ENCODE measurements around the gene ZBTB16. TPM values are rescaled to one million over a fixed set of nuclear protein-coding genes. Genes with fewer than 3 reads are reported as not detected.

ZBTB16 gene
- polyA plus RNA-seq, 1 donor from 2014 or later, result 0.45 TPM

DNA sequence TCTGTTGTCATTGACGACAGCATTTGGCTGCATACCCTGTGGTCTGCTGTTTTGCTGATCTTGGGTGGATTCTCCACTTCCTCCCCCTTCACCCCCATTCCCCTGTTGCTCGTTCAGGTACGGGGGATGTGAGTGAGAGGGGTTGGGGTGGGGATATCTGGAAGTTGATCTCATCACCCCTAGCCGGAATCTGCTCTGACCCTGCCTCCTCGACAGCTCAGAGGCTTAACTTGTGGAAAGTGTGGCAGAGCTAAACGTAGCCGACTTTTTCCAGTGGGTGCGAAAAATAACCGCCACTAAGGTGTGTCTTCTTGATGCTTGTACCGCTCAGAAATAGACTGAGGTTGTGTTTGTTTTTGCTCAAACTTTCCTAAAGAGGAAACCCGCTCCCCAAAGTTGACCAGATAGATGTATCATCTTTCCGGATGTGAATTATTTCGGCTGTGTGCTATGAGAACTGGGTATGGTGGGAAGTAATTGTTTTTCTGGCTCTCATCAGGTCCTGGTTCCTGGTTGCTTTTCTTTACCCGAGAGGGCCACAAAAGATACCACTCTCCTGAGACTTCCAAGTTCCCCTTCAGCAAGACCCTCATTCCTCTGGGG, 6.6 kb downstream of the ZBTB16 start:
- H3K9me3 ChIP-seq (ENCODE audit: low read length), result no peaks in the 10 kb centered on the region
- no peak overlapping the region for H3K4me3 ChIP-seq (ENCODE audit: low read length)
- no peaks in the 10 kb centered on the region for H3F3A ChIP-seq (ENCODE audit: insufficient read depth, low read length, poor library complexity, severe bottlenecking)
- H3K9me2 ChIP-seq (ENCODE audit: insufficient read depth, low read length), result no peaks in the 10 kb centered on the region
- no peaks in the 10 kb centered on the region for H3K36me3 ChIP-seq (ENCODE audit: insufficient read depth, low read length)
- no peak overlapping the region for H3K4me2 ChIP-seq (ENCODE audit: low read length)
- TF ChIP-seq MXI1 (conservative IDR thresholded peaks at IDR 0.05; ENCODE audit: poor library complexity, severe bottlenecking) (no peak), EP300 (conservative IDR thresholded peaks at IDR 0.05; ENCODE audit: poor library complexity, severe bottlenecking) (no peak), SMC3 (conservative IDR thresholded peaks at IDR 0.05; ENCODE audit: poor library complexity) (no peak)
- H4K20me1 ChIP-seq (ENCODE audit: insufficient read depth), result no peaks in the 10 kb centered on the region
- H2AFZ ChIP-seq (ENCODE audit: low read depth, low read length), result no peak overlapping the region
- no peak overlapping the region for H3K27ac ChIP-seq (ENCODE audit: low read length)
- no peak overlapping the region for H3K9ac ChIP-seq (ENCODE audit: low read length)
- peaks cover 87% of the 10 kb centered on the region for H3K79me2 ChIP-seq (replicated peaks; ENCODE audit: insufficient read depth, low read length)
- peaks cover 4% of the 10 kb centered on the region for H3K27me3 ChIP-seq (ENCODE audit: insufficient read depth, low read depth, low read length)

DNA sequence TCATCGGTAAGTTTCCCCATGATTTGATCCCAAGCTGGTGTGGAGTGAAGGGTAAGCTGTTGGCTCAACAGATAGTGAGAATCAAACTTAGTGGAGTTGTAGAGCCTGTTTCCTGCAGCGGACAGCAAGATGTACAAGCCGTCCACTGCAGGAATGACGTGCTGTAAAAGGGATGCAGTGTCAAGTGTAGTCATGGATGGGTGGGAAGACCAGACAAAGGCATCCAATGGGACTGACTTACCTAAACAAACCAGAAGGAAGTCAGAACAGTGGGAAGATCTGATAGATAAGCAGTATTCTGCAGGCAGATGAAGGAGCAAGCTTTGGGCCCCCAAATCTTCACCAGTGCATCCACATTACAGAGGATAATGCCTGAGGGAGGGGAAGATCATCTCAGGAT, 8.8 kb downstream of the ZBTB16 start:
- H3K9me3 ChIP-seq (ENCODE audit: low read length), result no peaks in the 10 kb centered on the region
- H3K36me3 ChIP-seq (ENCODE audit: insufficient read depth, low read length), result no peaks in the 10 kb centered on the region
- no peak overlapping the region for H3K4me2 ChIP-seq (ENCODE audit: low read length)
- H3K4me3 ChIP-seq (ENCODE audit: low read length), result no peak overlapping the region
- no peaks in the 10 kb centered on the region for H3K9me2 ChIP-seq (ENCODE audit: insufficient read depth, low read length)
- H4K20me1 ChIP-seq (ENCODE audit: insufficient read depth), result no peaks in the 10 kb centered on the region
- H3K27ac ChIP-seq (ENCODE audit: low read length), result no peak overlapping the region
- no peak overlapping the region for H3K9ac ChIP-seq (ENCODE audit: low read length)
- peaks cover 87% of the 10 kb centered on the region for H3K79me2 ChIP-seq (replicated peaks; ENCODE audit: insufficient read depth, low read length)
- no peak overlapping the region for H2AFZ ChIP-seq (ENCODE audit: low read depth, low read length)
- H3K27me3 ChIP-seq (ENCODE audit: insufficient read depth, low read depth, low read length), result no peaks in the 10 kb centered on the region
- TF ChIP-seq POLR2AphosphoS5 (IDR thresholded peaks at IDR 0.05) (no peak), EP300 (conservative IDR thresholded peaks at IDR 0.05; ENCODE audit: poor library complexity, severe bottlenecking) (no peak), MXI1 (conservative IDR thresholded peaks at IDR 0.05; ENCODE audit: poor library complexity, severe bottlenecking) (no peak), TAF1 (IDR thresholded peaks at IDR 0.05; ENCODE audit: low read depth) (no peak), RAD21 (conservative IDR thresholded peaks at IDR 0.05) (no peak), SMC3 (conservative IDR thresholded peaks at IDR 0.05; ENCODE audit: poor library complexity) (no peak), EZH2 (IDR thresholded peaks at IDR 0.05; ENCODE audit: borderline replicate concordance, insufficient read depth, low read length, poor library complexity, severe bottlenecking) (no peak)
- TF ChIP-seq, protein P1, sequence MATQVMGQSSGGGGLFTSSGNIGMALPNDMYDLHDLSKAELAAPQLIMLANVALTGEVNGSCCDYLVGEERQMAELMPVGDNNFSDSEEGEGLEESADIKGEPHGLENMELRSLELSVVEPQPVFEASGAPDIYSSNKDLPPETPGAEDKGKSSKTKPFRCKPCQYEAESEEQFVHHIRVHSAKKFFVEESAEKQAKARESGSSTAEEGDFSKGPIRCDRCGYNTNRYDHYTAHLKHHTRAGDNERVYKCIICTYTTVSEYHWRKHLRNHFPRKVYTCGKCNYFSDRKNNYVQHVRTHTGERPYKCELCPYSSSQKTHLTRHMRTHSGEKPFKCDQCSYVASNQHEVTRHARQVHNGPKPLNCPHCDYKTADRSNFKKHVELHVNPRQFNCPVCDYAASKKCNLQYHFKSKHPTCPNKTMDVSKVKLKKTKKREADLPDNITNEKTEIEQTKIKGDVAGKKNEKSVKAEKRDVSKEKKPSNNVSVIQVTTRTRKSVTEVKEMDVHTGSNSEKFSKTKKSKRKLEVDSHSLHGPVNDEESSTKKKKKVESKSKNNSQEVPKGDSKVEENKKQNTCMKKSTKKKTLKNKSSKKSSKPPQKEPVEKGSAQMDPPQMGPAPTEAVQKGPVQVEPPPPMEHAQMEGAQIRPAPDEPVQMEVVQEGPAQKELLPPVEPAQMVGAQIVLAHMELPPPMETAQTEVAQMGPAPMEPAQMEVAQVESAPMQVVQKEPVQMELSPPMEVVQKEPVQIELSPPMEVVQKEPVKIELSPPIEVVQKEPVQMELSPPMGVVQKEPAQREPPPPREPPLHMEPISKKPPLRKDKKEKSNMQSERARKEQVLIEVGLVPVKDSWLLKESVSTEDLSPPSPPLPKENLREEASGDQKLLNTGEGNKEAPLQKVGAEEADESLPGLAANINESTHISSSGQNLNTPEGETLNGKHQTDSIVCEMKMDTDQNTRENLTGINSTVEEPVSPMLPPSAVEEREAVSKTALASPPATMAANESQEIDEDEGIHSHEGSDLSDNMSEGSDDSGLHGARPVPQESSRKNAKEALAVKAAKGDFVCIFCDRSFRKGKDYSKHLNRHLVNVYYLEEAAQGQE (IDR thresholded peaks at IDR 0.05; ENCODE audit: borderline replicate concordance), result no peak
- TF ChIP-seq, protein P2, sequence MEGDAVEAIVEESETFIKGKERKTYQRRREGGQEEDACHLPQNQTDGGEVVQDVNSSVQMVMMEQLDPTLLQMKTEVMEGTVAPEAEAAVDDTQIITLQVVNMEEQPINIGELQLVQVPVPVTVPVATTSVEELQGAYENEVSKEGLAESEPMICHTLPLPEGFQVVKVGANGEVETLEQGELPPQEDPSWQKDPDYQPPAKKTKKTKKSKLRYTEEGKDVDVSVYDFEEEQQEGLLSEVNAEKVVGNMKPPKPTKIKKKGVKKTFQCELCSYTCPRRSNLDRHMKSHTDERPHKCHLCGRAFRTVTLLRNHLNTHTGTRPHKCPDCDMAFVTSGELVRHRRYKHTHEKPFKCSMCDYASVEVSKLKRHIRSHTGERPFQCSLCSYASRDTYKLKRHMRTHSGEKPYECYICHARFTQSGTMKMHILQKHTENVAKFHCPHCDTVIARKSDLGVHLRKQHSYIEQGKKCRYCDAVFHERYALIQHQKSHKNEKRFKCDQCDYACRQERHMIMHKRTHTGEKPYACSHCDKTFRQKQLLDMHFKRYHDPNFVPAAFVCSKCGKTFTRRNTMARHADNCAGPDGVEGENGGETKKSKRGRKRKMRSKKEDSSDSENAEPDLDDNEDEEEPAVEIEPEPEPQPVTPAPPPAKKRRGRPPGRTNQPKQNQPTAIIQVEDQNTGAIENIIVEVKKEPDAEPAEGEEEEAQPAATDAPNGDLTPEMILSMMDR (IDR thresholded peaks at IDR 0.05; ENCODE audit: poor library complexity, severe bottlenecking), result no peak
- no peaks in the 10 kb centered on the region for H3F3A ChIP-seq (ENCODE audit: insufficient read depth, low read length, poor library complexity, severe bottlenecking)
